Keratinocyte (primary cell): ENCODE results near the gene TKFC. TPM values are rescaled to one million over a fixed set of nuclear protein-coding genes. Genes with fewer than 3 reads are reported as not detected.

ENCODE experiments used
- DNase-seq: peaks from one replicate; pipeline ENCODE4 v3.0.0-alpha.2; 2011; ENCODE audit warnings: low read depth, missing footprints, low spot score
- FAIRE-seq: peaks from 2 replicates; lab custom pipeline; 2011; peaks lifted over from hg19 to GRCh38; lab: Jason Lieb, UNC
- H2AFZ ChIP-seq: 2 replicates; pipeline ENCODE4 v1.6.0; 2012; ENCODE audit warnings: low read length, control low read depth, inconsistent platforms; ENCODE audit not compliant: control insufficient read depth
- H3K27ac ChIP-seq: 2 replicates; pipeline ENCODE4 v1.5.1; 2011; ENCODE audit warnings: low read length; ENCODE audit not compliant: control insufficient read depth, insufficient read depth
- H3K27me3 ChIP-seq: 3 replicates; pipeline ENCODE4 v1.6.0; 2011; ENCODE audit warnings: low read length; ENCODE audit not compliant: control insufficient read depth, insufficient read depth; ENCODE audit errors: extremely low read depth
- H3K36me3 ChIP-seq, 2 experiments: 2 replicates in 1 of 2; 3 replicates in 1 of 2; pipeline ENCODE4 v1.5.1; 2011; ENCODE audit warnings: low read length in 2 of 2, mild to moderate bottlenecking in 1 of 2; ENCODE audit not compliant: control insufficient read depth in 2 of 2, insufficient read depth in 2 of 2; ENCODE audit errors: extremely low read depth in 1 of 2
- H3K4me1 ChIP-seq: 3 replicates; pipeline ENCODE4 v1.5.1; 2011; ENCODE audit warnings: low read length; ENCODE audit not compliant: control insufficient read depth, insufficient read depth; ENCODE audit errors: extremely low read depth
- H3K4me2 ChIP-seq: 3 replicates; pipeline ENCODE4 v1.6.0; 2011; ENCODE audit warnings: low read depth, low read length; ENCODE audit not compliant: control insufficient read depth, insufficient read depth; ENCODE audit errors: extremely low read depth
- H3K4me3 ChIP-seq, 3 experiments: fragments of 200-600 bp in 1 of 3; sonication (generic) in 1 of 3; 2 replicates in 2 of 3; 3 replicates in 1 of 3; pipeline ENCODE4 v1.5.1; 2011 to 2016; ENCODE audit warnings: low read length in 3 of 3, mild to moderate bottlenecking in 3 of 3, control low read depth in 2 of 3, inconsistent platforms in 1 of 3, low read depth in 1 of 3, mixed read lengths in 1 of 3, mixed run types in 1 of 3, moderate library complexity in 1 of 3; ENCODE audit not compliant: control insufficient read depth in 2 of 3, insufficient read depth in 2 of 3; ENCODE audit errors: extremely low read depth in 1 of 3
- H3K79me2 ChIP-seq: 2 replicates; pipeline ENCODE4 v1.6.0; 2012; ENCODE audit warnings: low read length; ENCODE audit not compliant: control insufficient read depth, insufficient read depth
- H3K9ac ChIP-seq: 3 replicates; pipeline ENCODE4 v1.6.0; 2011; ENCODE audit warnings: low read length; ENCODE audit not compliant: control insufficient read depth, insufficient read depth; ENCODE audit errors: extremely low read depth
- H3K9me1 ChIP-seq: 3 replicates; pipeline ENCODE4 v1.6.0; 2011; ENCODE audit warnings: low read length; ENCODE audit not compliant: control insufficient read depth, insufficient read depth; ENCODE audit errors: extremely low read depth
- H3K9me3 ChIP-seq: 2 replicates; pipeline ENCODE4 v1.5.1; 2012; ENCODE audit warnings: low read depth, low read length; ENCODE audit not compliant: control insufficient read depth
- H4K20me1 ChIP-seq: 3 replicates; pipeline ENCODE4 v1.6.0; 2011; ENCODE audit warnings: low read length; ENCODE audit not compliant: control insufficient read depth, insufficient read depth; ENCODE audit errors: extremely low read depth
- CTCF ChIP-seq, 3 experiments: IDR thresholded peaks in 1 of 3; conservative IDR thresholded peaks in 1 of 3; optimal IDR thresholded peaks in 1 of 3; 2 replicates in 2 of 3; 3 replicates in 1 of 3; pipeline versions ENCODE3 to v1.5.1; 2011; ENCODE audit warnings: low read length in 3 of 3, mild to moderate bottlenecking in 3 of 3, moderate library complexity in 2 of 3, control low read depth in 1 of 3, inconsistent platforms in 1 of 3; ENCODE audit not compliant: insufficient read depth in 2 of 3; ENCODE audit errors: extremely low read depth in 1 of 3
- EZH2 ChIP-seq: IDR thresholded peaks from one replicate; pipeline ENCODE4 v1.6.1; 2012; ENCODE audit warnings: inconsistent platforms, mild to moderate bottlenecking, low read length, moderate library complexity
- dilution Hi-C: fragments of 300-500 bp; cut with MboI; formaldehyde crosslinking; loops from one replicate; pipeline ENCODE4 v1.7.0; 2020; ENCODE audit warnings: low sequenced_read_pairs; ENCODE audit not compliant: extremely low pct_ligation_motif_present
- polyA plus RNA-seq, 5 experiments: library from polyadenylated mRNA; depleted of rRNA in 3 of 5; stranded (reverse) in 3 of 5; stranded (forward) in 1 of 5; unstranded in 1 of 5; fragments of >200 nt; gene quantifications; 1 replicate in 1 of 5; 2 replicates in 3 of 5; 3 replicates in 1 of 5; pipeline versions ENCODE4 v1.2.1 to v1.2.3, GENCODE V29; 2011 to 2012; ENCODE audit warnings: missing spikeins in 2 of 5, low read depth in 1 of 5, low replicate concordance in 1 of 5

Gene TKFC
- polyA plus RNA-seq, 1 donor (not counting 4 experiments of a cell fraction or from before 2014, with no cell fraction given), result 15.4 TPM

- no peak overlapping the region for H3K4me3 ChIP-seq
- H3K79me2 ChIP-seq, result no peaks in the 10 kb centered on the region
- no peaks in the 10 kb centered on the region for H3K9me1 ChIP-seq
- FAIRE-seq (no peak), DNase-seq (no peak)
- peaks cover 5% of the 10 kb centered on the region for H3K4me1 ChIP-seq
- no peak overlapping the region for H3K9ac ChIP-seq
- H3K4me2 ChIP-seq, result no peak overlapping the region
- no peak for TF ChIP-seq CTCF (optimal IDR thresholded peaks at IDR 0.05 in 1 of 3, IDR thresholded peaks at IDR 0.05 in 1 of 3, conservative IDR thresholded peaks at IDR 0.05 in 1 of 3; ENCODE audit: extremely low read depth in 1 of 3, insufficient read depth in 2 of 3, low read length in 3 of 3)
- no peak for TF ChIP-seq EZH2
- H3K27ac ChIP-seq, result no peak overlapping the region
- H3K27me3 ChIP-seq, result no peaks in the 10 kb centered on the region
- no peak overlapping the region for H2AFZ ChIP-seq
- H4K20me1 ChIP-seq, result no peaks in the 10 kb centered on the region
- H3K36me3 ChIP-seq, result peaks cover 15 to 17% of the 10 kb centered on the region in 2 experiments
- dilution Hi-C loops, result no loop called here
- H3K9me3 ChIP-seq, result no peaks in the 10 kb centered on the region
Observed at GRCh38 chr11:61343792-61344745, 11.0 kb downstream of the TKFC start.

- FAIRE-seq, result no peak
- Histone ChIP-seq H3K27me3 (no peaks in the 10 kb centered on the region), H3K79me2 (no peaks in the 10 kb centered on the region), H4K20me1 (no peaks in the 10 kb centered on the region), H3K9ac (no peak overlapping the region), H3K4me1 (peaks cover 5% of the 10 kb centered on the region), H2AFZ (no peak overlapping the region), H3K36me3 (peaks cover 19% of the 10 kb centered on the region in 2 experiments), H3K4me3 (no peak overlapping the region), H3K27ac (no peak overlapping the region), H3K9me3 (no peaks in the 10 kb centered on the region), H3K9me1 (peaks cover 2% of the 10 kb centered on the region), H3K4me2 (no peak overlapping the region)
- DNase-seq, result no peak
- no peak for TF ChIP-seq EZH2
- no peak for TF ChIP-seq CTCF (optimal IDR thresholded peaks at IDR 0.05 in 1 of 3, IDR thresholded peaks at IDR 0.05 in 1 of 3, conservative IDR thresholded peaks at IDR 0.05 in 1 of 3; ENCODE audit: extremely low read depth in 1 of 3, insufficient read depth in 2 of 3, low read length in 3 of 3)
- dilution Hi-C loops, result no loop called here
Observed at GRCh38 chr11:61345170-61345610, 12.2 kb downstream of the TKFC start.
